Trophoblast cell (in vitro differentiated cells and primary cell): ENCODE results near the gene CATSPERE.

ENCODE experiments used
- DNase-seq, 2 donors: peaks; one replicate each; pipeline ENCODE4 v3.0.0-alpha.2; 2016
- H2AFZ ChIP-seq: 2 replicates; pipeline ENCODE4 v1.6.1; 2013; ENCODE audit warnings: low read length, moderate library complexity, mild to moderate bottlenecking; ENCODE audit not compliant: insufficient read depth, poor library complexity
- H2AK5ac ChIP-seq: 2 replicates; pipeline ENCODE4 v1.6.1; 2013; ENCODE audit warnings: mild to moderate bottlenecking, low read length
- H2BK120ac ChIP-seq: 2 replicates; pipeline ENCODE4 v1.6.1; 2013; ENCODE audit warnings: low read length, mild to moderate bottlenecking, moderate library complexity; ENCODE audit not compliant: insufficient read depth, poor library complexity
- H2BK12ac ChIP-seq: 2 replicates; pipeline ENCODE4 v1.6.1; 2013; ENCODE audit warnings: mild to moderate bottlenecking, low read length, moderate library complexity
- H2BK5ac ChIP-seq: 2 replicates; pipeline ENCODE4 v1.6.1; 2013; ENCODE audit warnings: low read length, low read depth, moderate library complexity, mild to moderate bottlenecking; ENCODE audit not compliant: poor library complexity
- H3K14ac ChIP-seq: 2 replicates; pipeline ENCODE4 v1.6.1; 2013; ENCODE audit warnings: mild to moderate bottlenecking, low read length
- H3K18ac ChIP-seq: 2 replicates; pipeline ENCODE4 v1.6.1; 2013; ENCODE audit warnings: mild to moderate bottlenecking, low read length
- H3K23ac ChIP-seq: 2 replicates; pipeline ENCODE4 v1.6.1; 2013; ENCODE audit warnings: low read length
- H3K27ac ChIP-seq: 2 replicates; pipeline ENCODE4 v1.5.1; 2013; ENCODE audit warnings: low read depth, mild to moderate bottlenecking, inconsistent platforms, low read length, moderate library complexity
- H3K27me3 ChIP-seq: 2 replicates; pipeline ENCODE4 v1.6.1; 2013; ENCODE audit warnings: inconsistent platforms, mild to moderate bottlenecking, low read length, moderate library complexity; ENCODE audit not compliant: insufficient read depth
- H3K36me3 ChIP-seq, 2 experiments: 1 replicate in 1 of 2; 2 replicates in 1 of 2; pipeline ENCODE4 v1.6.1; 2013; ENCODE audit warnings: low read length in 2 of 2, mild to moderate bottlenecking in 2 of 2, moderate library complexity in 1 of 2; ENCODE audit not compliant: insufficient read depth in 2 of 2, control insufficient read depth in 1 of 2
- H3K4ac ChIP-seq: 2 replicates; pipeline ENCODE4 v1.6.1; 2013; ENCODE audit warnings: low read depth, mild to moderate bottlenecking, low read length, moderate library complexity
- H3K4me1 ChIP-seq, 2 experiments: 1 replicate in 1 of 2; 2 replicates in 1 of 2; pipeline ENCODE4 v1.6.1; 2013; ENCODE audit warnings: low read length in 2 of 2, mild to moderate bottlenecking in 2 of 2, moderate library complexity in 1 of 2; ENCODE audit not compliant: insufficient read depth in 2 of 2, control insufficient read depth in 1 of 2
- H3K4me2 ChIP-seq: 2 replicates; pipeline ENCODE4 v1.6.1; 2013; ENCODE audit warnings: inconsistent platforms, mild to moderate bottlenecking, low read length, moderate library complexity
- H3K4me3 ChIP-seq: 2 replicates; pipeline ENCODE4 v1.5.1; 2013; ENCODE audit warnings: mild to moderate bottlenecking, low read depth, low read length, inconsistent platforms
- H3K79me1 ChIP-seq: one replicate; pipeline ENCODE4 v1.6.1; 2013; ENCODE audit warnings: low read length
- H3K79me2 ChIP-seq: 2 replicates; pipeline ENCODE4 v1.6.1; 2013; ENCODE audit warnings: low read length, mild to moderate bottlenecking; ENCODE audit not compliant: control insufficient read depth, insufficient read depth, poor library complexity
- H3K9ac ChIP-seq: 2 replicates; pipeline ENCODE4 v1.6.1; 2013; ENCODE audit warnings: mild to moderate bottlenecking, low read length
- H3K9me3 ChIP-seq: 2 replicates; pipeline ENCODE4 v1.6.1; 2013; ENCODE audit warnings: low read depth, mild to moderate bottlenecking, control low read depth, inconsistent platforms, low read length; ENCODE audit not compliant: insufficient read depth
- H4K12ac ChIP-seq: 2 replicates; pipeline ENCODE4 v1.6.1; 2013; ENCODE audit warnings: low read depth, mild to moderate bottlenecking, low read length, moderate library complexity
- H4K8ac ChIP-seq: 2 replicates; pipeline ENCODE4 v1.6.1; 2013; ENCODE audit warnings: low read depth, mild to moderate bottlenecking, low read length, moderate library complexity
- H4K91ac ChIP-seq: one replicate; pipeline ENCODE4 v1.6.1; 2013; ENCODE audit warnings: low read depth, mild to moderate bottlenecking, low read length, moderate library complexity
- WGBS: extraction: QIAGEN DNeasy Blood & Tissue Kit; methylation state at CpG from one replicate; pipeline ENCODE4 v1.1.7; 2013; ENCODE audit warnings: missing lambda C conversion rate; ENCODE audit not compliant: insufficient read length, insufficient coverage; ENCODE audit errors: extremely low coverage; 5-methylcytosine and 5-hydroxymethylcytosine counted together

The CATSPERE gene

GRCh38 chr1:244437086-244437468, 24.0 kb upstream of the CATSPERE start:
- Histone ChIP-seq H3K4ac (no peak overlapping the region), H3K18ac (no peak overlapping the region), H2BK120ac (no peak overlapping the region), H3K23ac (no peak overlapping the region), H4K91ac (no peak overlapping the region), H3K27ac (no peak overlapping the region), H3K4me2 (no peak overlapping the region), H2AFZ (no peak overlapping the region), H4K8ac (no peak overlapping the region), H3K79me2 (no peaks in the 10 kb centered on the region), H3K9me3 (no peaks in the 10 kb centered on the region), H3K79me1 (no peaks in the 10 kb centered on the region), H3K4me3 (no peak overlapping the region), H3K14ac (no peak overlapping the region), H4K12ac (no peak overlapping the region), H3K27me3 (no peaks in the 10 kb centered on the region), H2BK12ac (no peak overlapping the region), H3K36me3 (peaks cover 7 to 9% of the 10 kb centered on the region in 2 experiments), H3K4me1 (no peaks in the 10 kb centered on the region), H2BK5ac (no peak overlapping the region), H2AK5ac (no peak overlapping the region), H3K9ac (no peak overlapping the region)
- no peak for DNase-seq

- no peak overlapping the region for H4K12ac ChIP-seq
- H3K4me2 ChIP-seq: no peak overlapping the region
- H3K4me3 ChIP-seq: no peak overlapping the region
- H2AFZ ChIP-seq: no peak overlapping the region
- no peak overlapping the region for H3K18ac ChIP-seq
- H2BK5ac ChIP-seq: no peak overlapping the region
- H4K8ac ChIP-seq: no peak overlapping the region
- H3K23ac ChIP-seq: no peak overlapping the region
- H2AK5ac ChIP-seq: no peak overlapping the region
- H3K4me1 ChIP-seq: no peaks in the 10 kb centered on the region
- WGBS: no CpG with 5 or more reads among the region's 8 CpGs
- no peaks in the 10 kb centered on the region for H3K9me3 ChIP-seq
- H3K79me2 ChIP-seq: peaks cover 4% of the 10 kb centered on the region
- H3K9ac ChIP-seq: no peak overlapping the region
- H3K14ac ChIP-seq: no peak overlapping the region
- H3K4ac ChIP-seq: no peak overlapping the region
- H3K27ac ChIP-seq: no peak overlapping the region
- H3K36me3 ChIP-seq: peaks cover 4% of the 10 kb centered on the region in 2 experiments
- no peaks in the 10 kb centered on the region for H3K79me1 ChIP-seq
- no peak overlapping the region for H4K91ac ChIP-seq
- DNase-seq: no peak
- no peak overlapping the region for H2BK120ac ChIP-seq
- H2BK12ac ChIP-seq: no peak overlapping the region
- H3K27me3 ChIP-seq: no peaks in the 10 kb centered on the region
These were observed 21.6 kb upstream of the CATSPERE start for GRCh38 chr1:244439391-244440032.

GRCh38 chr1:244442850-244443249, 18.2 kb upstream of the CATSPERE start:
- no CpG with 5 or more reads among the region's 2 CpGs for WGBS
- Histone ChIP-seq H2BK120ac (no peak overlapping the region), H3K4me2 (no peak overlapping the region), H4K12ac (no peak overlapping the region), H3K36me3 (peaks cover 0 to 2% of the 10 kb centered on the region in 2 experiments), H3K27me3 (no peaks in the 10 kb centered on the region), H4K8ac (no peak overlapping the region), H3K79me2 (peaks cover 4% of the 10 kb centered on the region), H4K91ac (no peak overlapping the region), H3K79me1 (no peaks in the 10 kb centered on the region), H3K4ac (peak overlapping the region; percentile 33), H3K4me1 (peaks cover 0 to 2% of the 10 kb centered on the region in 2 experiments), H2AFZ (no peak overlapping the region), H3K9me3 (no peaks in the 10 kb centered on the region), H3K4me3 (no peak overlapping the region), H3K23ac (no peak overlapping the region), H2BK12ac (no peak overlapping the region), H2BK5ac (no peak overlapping the region), H3K27ac (no peak overlapping the region), H3K9ac (no peak overlapping the region), H2AK5ac (no peak overlapping the region), H3K14ac (no peak overlapping the region), H3K18ac (no peak overlapping the region)
- no peak for DNase-seq

GRCh38 chr1:244444854-244445253, 16.2 kb upstream of the CATSPERE start:
- no peaks in the 10 kb centered on the region for H3K27me3 ChIP-seq
- H3K4me3 ChIP-seq: no peak overlapping the region
- peak overlapping the region; percentile 15 for H3K4ac ChIP-seq
- no peak overlapping the region for H4K91ac ChIP-seq
- H2AK5ac ChIP-seq: no peak overlapping the region
- no CpG with 5 or more reads among the region's 1 CpG for WGBS
- no peak overlapping the region for H2AFZ ChIP-seq
- no peak overlapping the region for H3K23ac ChIP-seq
- no peak overlapping the region for H3K14ac ChIP-seq
- H3K79me1 ChIP-seq: no peaks in the 10 kb centered on the region
- no peak overlapping the region for H4K8ac ChIP-seq
- no peak overlapping the region for H3K9ac ChIP-seq
- no peak overlapping the region for H3K4me2 ChIP-seq
- H3K18ac ChIP-seq: no peak overlapping the region
- H2BK12ac ChIP-seq: no peak overlapping the region
- H3K79me2 ChIP-seq: peaks cover 4% of the 10 kb centered on the region
- DNase-seq: no peak
- H3K36me3 ChIP-seq: peaks cover 0 to 2% of the 10 kb centered on the region in 2 experiments
- no peak overlapping the region for H4K12ac ChIP-seq
- H2BK120ac ChIP-seq: no peak overlapping the region
- no peak overlapping the region for H3K27ac ChIP-seq
- peaks cover 0 to 2% of the 10 kb centered on the region in 2 experiments for H3K4me1 ChIP-seq
- no peak overlapping the region for H2BK5ac ChIP-seq
- no peaks in the 10 kb centered on the region for H3K9me3 ChIP-seq
